Neutrophil (primary cell): Measurements from ENCODE around the gene WIPF3.

ENCODE experiments used
- H3K27ac ChIP-seq: fragments of 200-600 bp; sonication (generic); 2 replicates; pipeline ENCODE4 v1.5.1; 2016; ENCODE audit warnings: mild to moderate bottlenecking, moderate library complexity
- H3K27me3 ChIP-seq: fragments of 200-600 bp; sonication (generic); 2 replicates; pipeline ENCODE4 v1.6.0; 2016; ENCODE audit warnings: mild to moderate bottlenecking
- H3K36me3 ChIP-seq: fragments of 200-600 bp; sonication (generic); 2 replicates; pipeline ENCODE4 v1.5.1; 2017
- H3K4me1 ChIP-seq, 2 experiments: fragments of 200-600 bp in 1 of 2; sonication (generic) in 1 of 2; 1 replicate in 1 of 2; 2 replicates in 1 of 2; pipeline versions ENCODE4 v1.5.1 to v1.6.1; 2013 to 2016; ENCODE audit warnings: low read depth in 1 of 2, low read length in 1 of 2, mild to moderate bottlenecking in 1 of 2, moderate library complexity in 1 of 2; ENCODE audit not compliant: control insufficient read depth in 1 of 2, insufficient read depth in 1 of 2
- H3K4me3 ChIP-seq, 2 experiments: fragments of 200-600 bp in 1 of 2; sonication (generic) in 1 of 2; 1 replicate in 1 of 2; 2 replicates in 1 of 2; pipeline ENCODE4 v1.5.1; 2013 to 2016; ENCODE audit warnings: low read depth in 1 of 2, low read length in 1 of 2, mild to moderate bottlenecking in 1 of 2, moderate library complexity in 1 of 2
- H3K9me3 ChIP-seq: fragments of 200-600 bp; sonication (generic); 2 replicates; pipeline ENCODE4 v1.5.1; 2016
- CTCF ChIP-seq: fragments of 200-600 bp; sonication (generic); IDR thresholded peaks from 2 replicates; pipeline ENCODE4 v1.5.1; 2016; ENCODE audit warnings: antibody characterized with exemption

The WIPF3 gene

GRCh38 chr7:29806208-29806994 lies at the start of gene WIPF3:
WIPF3 (plus strand) TSS chr7:29806508; CDS start chr7:29834725, 28,217 bp downstream.
- Histone ChIP-seq H3K4me3 (no peak within 1 kb of the TSS), H3K36me3 (no peaks in the 10 kb centered on the region), H3K4me1 (peaks cover 0 to 11% of the 10 kb centered on the region in 2 experiments), H3K27ac (no peak within 1 kb of the TSS), H3K27me3 (peaks cover 97% of the 10 kb centered on the region), H3K9me3 (no peaks in the 10 kb centered on the region)
- no peak for TF ChIP-seq CTCF

GRCh38 chr7:29763266-29763665 lies 43.0 kb upstream of the WIPF3 start:
- TF ChIP-seq CTCF, result no peak
- Histone ChIP-seq H3K36me3 (no peaks in the 10 kb centered on the region), H3K4me3 (no peak overlapping the region), H3K4me1 (no peaks in the 10 kb centered on the region), H3K9me3 (no peaks in the 10 kb centered on the region), H3K27ac (no peak overlapping the region), H3K27me3 (no peaks in the 10 kb centered on the region)

GRCh38 chr7:29764227-29764626 lies 42.1 kb upstream of the WIPF3 start:
- no peaks in the 10 kb centered on the region for H3K9me3 ChIP-seq
- no peaks in the 10 kb centered on the region for H3K36me3 ChIP-seq
- no peak overlapping the region for H3K27ac ChIP-seq
- H3K27me3 ChIP-seq, result no peaks in the 10 kb centered on the region
- H3K4me1 ChIP-seq, result no peaks in the 10 kb centered on the region
- H3K4me3 ChIP-seq, result no peak overlapping the region
- no peak for TF ChIP-seq CTCF

GRCh38 chr7:29765490-29765889 lies 40.8 kb upstream of the WIPF3 start:
- Histone ChIP-seq H3K27me3 (no peaks in the 10 kb centered on the region), H3K4me3 (no peak overlapping the region), H3K4me1 (no peaks in the 10 kb centered on the region), H3K9me3 (no peaks in the 10 kb centered on the region), H3K36me3 (no peaks in the 10 kb centered on the region), H3K27ac (no peak overlapping the region)
- TF ChIP-seq CTCF, result no peak

- Histone ChIP-seq H3K4me3 (no peak overlapping the region), H3K9me3 (no peaks in the 10 kb centered on the region), H3K4me1 (no peaks in the 10 kb centered on the region), H3K27ac (no peak overlapping the region), H3K27me3 (no peaks in the 10 kb centered on the region), H3K36me3 (no peaks in the 10 kb centered on the region)
- no peak for TF ChIP-seq CTCF
These were observed 35.9 kb upstream of the WIPF3 start for GRCh38 chr7:29770371-29770770.
